Fibroblast of villous mesenchyme (primary cell): ENCODE measurements around the gene GPR26. TPM values are rescaled to one million over a fixed set of nuclear protein-coding genes. Genes with fewer than 3 reads are reported as not detected.

Source experiments
- DNase-seq: peaks from one replicate; pipeline ENCODE4 v3.0.0-alpha.2; 2010; ENCODE audit warnings: low read depth
- H3K4me3 ChIP-seq: 2 replicates; pipeline ENCODE4 v1.5.1; 2011; ENCODE audit warnings: low read depth, mild to moderate bottlenecking, low read length
- total RNA-seq: library from RNA; depleted of rRNA; stranded (reverse); fragments of >200 nt; gene quantifications from 2 replicates; pipeline ENCODE4 v1.2.3, GENCODE V29; 2012
- TF ChIP-seq, protein P1 (sequence below): IDR thresholded peaks from 2 replicates; pipeline ENCODE4 v1.5.1; 2012; ENCODE audit warnings: low read depth, mild to moderate bottlenecking, low read length; ENCODE audit not compliant: insufficient read depth

GPR26 gene
- total RNA-seq, 1 donor: not detected

DNA sequence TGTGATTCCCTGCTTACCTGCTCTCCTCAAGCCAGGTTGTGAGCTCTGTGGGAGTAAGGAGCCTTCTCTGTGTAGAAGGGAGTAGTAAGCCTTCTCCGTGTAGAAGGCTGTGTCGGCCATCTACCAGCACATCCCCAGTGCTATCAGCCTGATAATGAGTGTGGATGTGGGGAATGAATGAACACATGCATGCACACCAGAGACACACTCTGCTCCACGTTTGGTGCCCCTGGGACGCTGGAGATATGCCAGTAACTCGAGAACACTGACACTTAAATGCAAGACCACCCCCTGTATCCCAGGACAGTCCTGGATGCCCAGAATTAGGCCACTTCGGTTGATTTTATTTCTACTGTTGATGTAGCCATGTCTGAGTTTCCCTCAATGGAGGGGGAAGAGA is 21.1 kb upstream of the GPR26 start:
- TF ChIP-seq, protein P1, sequence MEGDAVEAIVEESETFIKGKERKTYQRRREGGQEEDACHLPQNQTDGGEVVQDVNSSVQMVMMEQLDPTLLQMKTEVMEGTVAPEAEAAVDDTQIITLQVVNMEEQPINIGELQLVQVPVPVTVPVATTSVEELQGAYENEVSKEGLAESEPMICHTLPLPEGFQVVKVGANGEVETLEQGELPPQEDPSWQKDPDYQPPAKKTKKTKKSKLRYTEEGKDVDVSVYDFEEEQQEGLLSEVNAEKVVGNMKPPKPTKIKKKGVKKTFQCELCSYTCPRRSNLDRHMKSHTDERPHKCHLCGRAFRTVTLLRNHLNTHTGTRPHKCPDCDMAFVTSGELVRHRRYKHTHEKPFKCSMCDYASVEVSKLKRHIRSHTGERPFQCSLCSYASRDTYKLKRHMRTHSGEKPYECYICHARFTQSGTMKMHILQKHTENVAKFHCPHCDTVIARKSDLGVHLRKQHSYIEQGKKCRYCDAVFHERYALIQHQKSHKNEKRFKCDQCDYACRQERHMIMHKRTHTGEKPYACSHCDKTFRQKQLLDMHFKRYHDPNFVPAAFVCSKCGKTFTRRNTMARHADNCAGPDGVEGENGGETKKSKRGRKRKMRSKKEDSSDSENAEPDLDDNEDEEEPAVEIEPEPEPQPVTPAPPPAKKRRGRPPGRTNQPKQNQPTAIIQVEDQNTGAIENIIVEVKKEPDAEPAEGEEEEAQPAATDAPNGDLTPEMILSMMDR: no peak
- no peak overlapping the region for H3K4me3 ChIP-seq
- DNase-seq: no peak

DNA sequence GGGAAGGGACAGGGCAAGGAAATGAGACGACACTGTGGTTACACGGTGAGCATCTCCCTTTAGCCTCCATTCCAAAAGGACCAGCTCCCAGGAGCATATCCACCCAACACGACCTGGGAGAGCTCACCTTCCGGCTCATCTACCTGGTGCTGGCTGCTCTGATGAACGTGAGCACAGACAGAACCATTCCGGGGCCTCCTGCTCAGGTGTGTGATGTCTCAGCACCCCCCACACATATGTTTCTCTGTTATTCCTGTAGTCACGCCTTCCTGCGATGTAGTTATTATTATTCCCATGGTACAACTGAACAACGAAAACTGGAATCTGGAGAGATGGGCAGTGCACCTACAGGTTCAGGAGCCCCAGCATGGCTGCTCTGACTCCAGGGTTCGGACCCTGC is 20.5 kb upstream of the GPR26 start:
- DNase-seq: no peak
- H3K4me3 ChIP-seq: no peak overlapping the region
- TF ChIP-seq, protein P1: no peak

DNA sequence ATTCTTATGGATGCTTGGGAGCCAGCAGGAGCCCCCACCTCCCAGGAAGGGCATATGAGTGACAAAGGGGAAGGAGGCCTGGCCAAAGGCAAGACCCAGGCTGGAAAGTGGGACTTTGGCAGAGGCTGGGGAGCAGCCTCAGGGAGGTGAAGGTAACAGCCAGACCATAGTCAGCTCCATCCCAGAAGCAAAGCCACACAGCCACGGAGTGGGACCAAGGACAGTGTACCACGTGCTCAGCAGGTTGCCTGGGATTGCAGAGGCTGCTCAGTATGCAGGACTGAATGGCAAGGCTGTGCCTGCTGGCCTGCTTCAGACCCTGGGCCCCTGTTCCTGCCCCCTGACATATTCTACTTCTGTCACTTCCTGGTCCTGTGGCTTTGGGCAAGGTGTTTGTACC is 17.6 kb upstream of the GPR26 start:
- TF ChIP-seq, protein P1: no peak
- H3K4me3 ChIP-seq: no peak overlapping the region
- DNase-seq: no peak

DNA sequence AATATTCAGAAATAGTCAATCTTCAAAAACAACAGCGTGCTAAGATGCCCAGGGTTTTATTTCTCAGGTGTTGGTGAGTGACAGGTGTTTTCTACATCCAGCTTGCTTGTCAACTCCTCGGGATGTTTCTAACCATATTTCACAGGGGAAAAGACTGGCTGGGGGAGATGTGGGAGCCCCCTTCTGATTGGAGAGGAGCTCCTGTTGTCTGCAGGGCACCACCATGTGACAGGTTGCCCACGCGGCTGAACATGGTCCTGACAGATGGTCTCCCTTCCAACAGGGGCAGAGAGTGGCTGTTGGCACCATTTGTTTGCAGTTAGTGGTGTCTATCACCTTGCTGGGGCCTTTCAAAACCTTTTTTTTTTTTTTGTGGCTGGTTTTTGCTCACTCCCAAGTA is 16.5 kb upstream of the GPR26 start:
- DNase-seq: no peak
- TF ChIP-seq, protein P1: no peak
- no peak overlapping the region for H3K4me3 ChIP-seq

DNA sequence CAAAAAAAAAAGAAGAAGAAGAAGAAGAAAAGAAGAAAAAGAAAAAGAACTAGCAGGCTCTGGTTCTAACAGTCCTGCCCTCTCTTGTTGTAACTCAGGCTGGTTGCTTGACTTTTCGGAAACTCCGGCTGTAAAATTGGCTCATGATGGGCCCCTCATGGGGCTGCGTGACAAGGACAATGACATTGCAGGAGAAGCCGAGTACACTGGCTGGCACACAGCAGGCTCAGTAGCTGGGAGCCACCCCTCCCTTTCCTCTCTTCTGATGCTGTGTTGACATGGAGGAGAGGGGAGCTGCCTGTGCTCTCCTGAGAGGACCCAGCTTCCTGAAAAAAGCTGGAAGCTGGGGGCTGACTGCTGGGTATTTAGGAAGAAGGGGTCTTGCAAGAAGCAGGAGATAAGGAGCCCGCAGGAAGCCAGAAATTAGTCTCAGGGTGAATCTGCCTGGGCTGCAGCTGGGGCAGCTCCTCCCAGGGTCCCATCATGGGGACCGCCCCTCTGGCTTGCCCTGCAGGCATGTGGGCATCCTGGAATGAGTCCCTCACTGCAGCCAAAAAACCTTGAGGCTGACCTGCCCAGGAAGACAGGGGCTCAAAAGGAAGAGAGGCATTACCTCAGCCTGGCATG is 14.6 kb upstream of the GPR26 start:
- no peak for DNase-seq
- H3K4me3 ChIP-seq: no peak overlapping the region
- TF ChIP-seq, protein P1: no peak

DNA sequence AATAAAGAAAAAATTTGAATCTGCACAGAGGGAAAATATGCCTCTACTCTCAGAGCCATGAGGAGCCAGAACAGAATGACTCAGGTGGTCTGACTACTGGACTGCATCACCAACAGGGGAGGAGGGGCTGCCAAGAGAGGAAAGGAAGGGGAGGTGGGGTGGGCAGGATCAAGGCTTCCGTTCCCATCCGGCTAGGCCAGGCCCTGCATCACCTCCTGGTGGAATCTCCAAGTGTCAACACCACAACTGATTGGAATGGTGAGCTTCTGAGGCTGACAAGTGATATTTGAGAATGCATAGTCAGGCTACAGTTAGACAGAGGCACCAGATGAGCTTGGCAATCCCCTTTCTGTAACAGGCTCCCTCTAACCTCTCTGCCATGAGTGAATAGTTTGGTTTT is 10.4 kb upstream of the GPR26 start:
- H3K4me3 ChIP-seq: no peak overlapping the region
- no peak for DNase-seq
- TF ChIP-seq, protein P1: no peak

DNA sequence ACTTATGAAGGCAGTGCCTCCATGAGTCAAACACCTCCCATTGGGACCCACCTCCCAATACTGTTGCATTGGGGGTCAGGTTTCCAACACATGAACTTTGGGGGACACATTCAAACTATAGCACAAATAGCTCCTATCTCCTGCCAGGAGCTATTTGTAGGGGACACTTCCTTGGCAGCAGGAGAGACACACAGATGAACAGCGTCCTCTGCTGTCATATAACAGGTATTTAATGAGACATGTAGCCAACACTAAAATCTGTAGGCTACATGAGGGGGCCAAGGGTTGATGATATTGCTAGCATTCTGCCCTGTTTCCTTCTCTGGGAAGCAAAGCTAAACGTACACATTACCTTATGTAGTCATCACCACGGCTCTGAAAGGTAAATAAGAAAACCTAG is 2.6 kb upstream of the GPR26 start:
- no peak overlapping the region for H3K4me3 ChIP-seq
- TF ChIP-seq, protein P1: no peak
- no peak for DNase-seq
